ENCODE measurements around the gene KCNIP4. TPM values are rescaled to one million over a fixed set of nuclear protein-coding genes. Genes with fewer than 3 reads are reported as not detected.
"Not testable (repeated sequence)": the region's sequence is repeated elsewhere in the genome, so short reads cannot be mapped to it uniquely, and the experiment has no call there.

Gene KCNIP4
- total RNA-seq, 1 experiment from 2014 or later: not detected

- DNase-seq (ENCODE audit: low spot score): no peak
These were observed 581.7 kb downstream of the KCNIP4 start for GRCh38 chr4:21366840-21367239.

DNA sequence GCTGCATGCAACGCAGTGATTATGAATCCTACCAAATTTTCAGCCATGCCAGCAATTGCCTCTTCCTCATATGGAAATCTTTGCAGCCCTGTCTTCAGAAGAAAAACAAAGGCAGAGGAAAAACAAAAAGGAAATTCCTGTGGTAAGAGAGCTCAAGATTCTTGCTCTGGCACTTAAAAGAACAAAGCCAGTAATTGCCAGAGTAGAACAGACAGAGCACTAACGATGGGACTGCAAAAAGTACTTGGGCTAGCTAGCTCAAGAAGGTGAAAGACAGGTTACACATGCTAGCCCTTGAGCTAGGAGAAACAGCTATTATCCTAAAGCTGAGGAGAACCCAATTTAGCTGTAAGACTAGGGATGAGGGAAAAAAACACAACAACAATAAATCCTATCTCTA, 582.3 kb downstream of the KCNIP4 start:
- DNase-seq (ENCODE audit: low spot score): no peak

DNA sequence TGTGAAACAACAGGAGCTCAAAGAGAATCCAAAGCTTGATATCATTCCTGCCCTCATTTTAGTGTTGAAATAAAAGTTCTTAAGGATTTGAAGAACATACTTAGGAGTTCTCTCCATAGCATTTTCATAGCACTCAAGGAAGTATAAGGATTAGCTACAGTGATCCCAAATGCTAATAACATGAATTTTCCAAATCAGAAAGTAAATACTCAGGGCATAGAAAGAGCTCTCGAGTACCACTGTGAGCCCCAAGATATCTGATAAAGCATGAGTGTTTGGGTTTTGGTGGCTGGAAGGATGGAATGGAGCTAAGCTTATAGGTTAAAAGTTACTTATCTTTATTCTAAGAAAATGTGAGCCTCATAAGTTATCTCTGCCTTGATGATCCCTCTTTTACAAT, 584.9 kb downstream of the KCNIP4 start:
- DNase-seq (ENCODE audit: low spot score): no peak

- DNase-seq (ENCODE audit: low spot score): not testable (repeated sequence)
These were observed 596.2 kb downstream of the KCNIP4 start for GRCh38 chr4:21352354-21352753.

DNA sequence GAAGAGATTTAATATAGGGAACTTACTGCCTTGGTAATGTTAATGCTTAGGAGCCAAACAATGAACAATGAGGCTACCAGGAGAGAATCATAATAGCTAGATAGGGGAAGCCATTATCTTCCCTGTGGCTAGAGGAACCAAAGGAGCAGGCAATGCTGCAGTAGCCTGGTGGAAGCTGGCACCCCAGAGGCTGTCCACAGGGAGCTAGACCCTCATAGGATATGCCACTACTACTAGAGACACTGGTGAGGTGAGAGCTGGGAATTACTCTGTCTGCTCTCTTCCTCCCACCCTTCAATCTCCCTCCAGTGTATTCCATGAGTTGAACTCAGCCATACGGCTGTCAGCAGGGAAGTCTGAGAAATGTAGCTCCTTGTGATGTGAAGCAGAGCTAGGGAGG, 601.4 kb downstream of the KCNIP4 start:
- DNase-seq (ENCODE audit: low spot score): no peak

GRCh38 chr4:21327976-21328700, 620.4 kb downstream of the KCNIP4 start:
- no peak for DNase-seq (ENCODE audit: low spot score)

DNA sequence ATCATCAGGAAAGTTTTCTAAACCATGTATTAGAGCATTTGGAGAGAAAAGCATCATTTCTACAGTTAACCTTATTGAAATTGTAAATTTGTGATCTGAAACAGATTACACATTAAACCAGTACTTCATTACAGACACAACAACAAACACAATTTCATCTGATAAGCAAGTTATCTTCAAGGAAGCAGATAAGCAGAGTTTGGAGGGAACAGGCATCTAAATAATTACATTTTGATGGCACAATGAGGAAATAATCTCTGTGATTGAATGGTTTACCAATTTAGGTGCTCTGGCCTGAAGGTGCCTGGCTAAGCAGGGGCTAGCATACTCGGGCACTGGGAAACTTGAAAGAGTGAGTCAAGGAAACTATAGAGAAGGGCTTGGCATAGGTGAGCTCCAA, 628.5 kb downstream of the KCNIP4 start:
- no peak for DNase-seq (ENCODE audit: low spot score)

DNA sequence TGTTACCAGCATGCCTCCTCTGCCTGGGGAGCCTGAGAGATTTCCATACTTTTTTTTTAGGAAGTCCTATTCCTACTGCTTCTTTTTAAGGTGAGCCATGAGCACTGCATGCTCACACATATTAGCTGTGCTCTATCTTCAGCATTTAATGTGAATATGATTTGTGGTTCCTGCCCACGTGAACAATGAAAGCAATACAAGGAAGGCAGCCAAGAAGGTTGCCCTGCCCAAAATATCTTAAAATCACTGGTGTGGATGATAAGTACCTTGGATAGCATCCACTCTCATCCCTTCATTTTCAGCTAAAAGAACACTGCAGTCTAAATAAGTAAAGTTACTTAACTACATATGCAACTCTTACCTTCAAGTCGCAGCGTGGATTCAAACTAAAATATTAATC, 640.9 kb downstream of the KCNIP4 start:
- no peak for DNase-seq (ENCODE audit: low spot score)

DNA sequence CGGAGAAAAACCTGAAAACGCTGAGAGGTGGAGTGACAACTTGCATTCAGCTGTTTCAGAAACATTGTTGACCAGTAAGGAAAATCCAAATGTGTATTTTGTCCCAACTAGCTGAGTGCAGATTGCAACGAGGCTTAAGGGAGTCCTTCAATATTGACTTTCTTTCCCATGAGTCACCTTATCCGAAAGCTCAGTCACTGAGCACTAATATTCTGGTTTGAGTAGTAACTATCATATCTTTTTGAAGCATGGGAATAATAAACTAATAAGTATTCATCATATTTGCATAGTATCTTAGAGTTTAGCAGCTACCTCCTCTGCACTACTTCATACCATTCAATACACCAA, 644.1 kb downstream of the KCNIP4 start:
- no peak for DNase-seq (ENCODE audit: low spot score)

DNA sequence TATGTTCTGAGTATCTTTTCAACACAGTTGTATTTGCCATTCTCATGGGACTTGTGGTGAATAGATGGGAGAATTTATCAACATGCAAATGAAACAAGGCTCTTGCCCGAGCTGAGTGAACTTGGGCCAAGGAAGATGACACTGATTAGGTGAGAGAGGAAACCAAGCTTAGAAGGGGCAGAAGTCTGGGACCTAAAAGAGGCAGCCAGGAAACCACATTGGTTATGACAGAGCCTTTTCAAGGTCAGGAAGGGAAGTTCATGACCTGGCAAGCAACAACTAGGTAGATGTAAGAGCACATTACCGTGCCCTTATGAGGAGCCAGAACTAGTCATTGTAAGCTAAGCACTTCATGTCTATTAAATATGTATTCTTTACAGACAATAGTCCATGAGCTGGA, 658.0 kb downstream of the KCNIP4 start:
- no peak for DNase-seq (ENCODE audit: low spot score)

GRCh38 chr4:21276046-21276445, 672.5 kb downstream of the KCNIP4 start:
- no peak for DNase-seq (ENCODE audit: low spot score)

GRCh38 chr4:21271439-21272052, 677.0 kb downstream of the KCNIP4 start:
- DNase-seq (ENCODE audit: low spot score): no peak

GRCh38 chr4:21248331-21248730, 700.2 kb downstream of the KCNIP4 start:
- DNase-seq (ENCODE audit: low spot score): no peak

GRCh38 chr4:21242163-21242562, 706.4 kb downstream of the KCNIP4 start:
- DNase-seq (ENCODE audit: low spot score): no peak

DNA sequence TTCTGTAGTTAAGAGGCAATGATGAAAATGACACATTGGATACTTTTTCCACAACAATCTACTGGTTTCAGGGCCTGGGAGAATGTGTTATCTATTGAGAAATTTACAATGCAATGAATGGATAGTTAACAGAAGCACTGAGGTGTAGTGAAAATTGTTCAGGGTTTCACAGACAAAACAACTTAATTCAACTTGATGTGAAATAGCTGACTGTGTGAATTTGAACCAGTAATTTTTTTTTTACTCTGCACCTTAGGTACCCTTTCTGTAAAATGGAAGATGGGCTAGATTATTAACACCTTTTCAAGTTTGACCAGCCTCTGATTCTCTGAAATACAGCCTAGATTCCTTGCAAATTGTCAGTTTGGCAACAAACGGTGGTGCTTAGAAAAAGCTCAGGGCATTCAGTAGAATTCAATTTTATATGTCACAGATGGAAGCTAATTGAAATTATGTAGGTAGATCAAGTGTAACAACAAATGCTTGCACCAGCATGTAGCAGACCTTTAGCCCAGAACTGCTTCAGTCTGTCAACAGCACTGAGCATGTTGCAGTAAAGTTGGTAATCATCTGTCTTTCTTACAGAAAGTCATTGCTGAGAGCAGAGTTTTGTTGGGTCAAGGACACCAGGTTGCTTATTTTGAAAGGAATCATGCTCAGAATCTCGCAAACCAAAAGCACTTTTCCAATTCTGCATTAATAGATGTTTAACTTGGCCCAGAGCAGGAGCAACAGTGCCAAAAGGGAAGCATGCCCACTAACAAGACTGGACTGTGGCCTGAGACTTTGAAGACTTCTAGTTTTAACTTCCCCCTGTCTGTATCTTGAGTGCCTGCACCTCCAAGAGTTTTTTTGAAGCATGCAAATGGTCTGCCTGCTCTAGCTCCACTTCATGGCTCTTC, 721.7 kb downstream of the KCNIP4 start:
- DNase-seq (ENCODE audit: low spot score): no peak

DNA sequence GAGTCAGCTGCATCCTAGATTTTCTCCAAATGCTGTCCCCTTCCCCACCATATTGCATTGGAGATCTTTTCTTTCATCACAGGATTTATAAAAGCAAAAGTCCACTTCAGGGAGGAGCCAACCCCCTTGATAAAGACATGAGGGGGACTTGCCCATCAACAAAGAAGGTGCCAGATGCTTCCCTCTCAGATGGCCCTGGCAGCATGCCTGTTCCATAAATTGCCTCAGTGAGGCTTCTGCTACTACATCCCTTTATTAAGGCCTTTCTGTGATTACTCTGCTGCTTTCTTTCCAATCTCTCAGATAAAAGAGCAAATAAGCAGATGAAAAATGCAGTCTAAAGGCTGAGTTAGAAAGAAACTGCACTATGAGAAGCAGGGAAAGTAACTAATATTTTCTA, 736.7 kb downstream of the KCNIP4 start:
- no peak for DNase-seq (ENCODE audit: low spot score)

GRCh38 chr4:21209860-21210259, 738.7 kb downstream of the KCNIP4 start:
- no peak for DNase-seq (ENCODE audit: low spot score)

DNA sequence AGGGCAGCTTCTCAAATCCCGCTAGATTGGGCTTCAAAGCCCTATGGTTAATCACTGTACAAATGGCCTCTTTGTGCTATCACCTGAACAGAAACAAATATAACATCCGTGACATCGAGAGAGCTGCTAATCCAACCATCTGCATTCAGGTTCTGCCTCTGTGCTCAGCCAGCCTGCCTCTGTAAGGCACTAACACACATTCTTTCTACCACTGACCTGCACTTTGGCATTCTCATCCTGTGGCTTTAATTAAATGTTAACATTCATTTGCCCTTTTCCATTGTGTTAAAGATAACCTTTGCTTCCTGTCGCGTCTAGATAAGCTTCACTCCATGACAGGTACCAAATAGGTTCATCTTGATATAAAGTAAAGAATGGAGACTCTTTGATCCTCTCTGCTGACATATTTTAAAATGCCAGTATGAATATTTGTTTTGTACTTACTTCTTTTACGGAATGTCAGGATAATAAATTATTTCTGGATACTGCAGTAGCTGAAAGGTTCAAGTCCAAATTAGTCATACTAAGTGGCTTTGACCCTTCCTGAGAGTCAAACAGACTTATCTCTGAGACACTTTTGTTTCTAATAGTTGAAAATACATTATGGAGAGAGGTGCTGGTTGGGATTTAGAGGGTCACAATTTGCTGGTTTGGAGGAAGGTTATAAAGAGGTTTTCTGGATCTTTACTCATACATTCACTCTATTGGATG, 742.6 kb downstream of the KCNIP4 start:
- no peak for DNase-seq (ENCODE audit: low spot score)

DNA sequence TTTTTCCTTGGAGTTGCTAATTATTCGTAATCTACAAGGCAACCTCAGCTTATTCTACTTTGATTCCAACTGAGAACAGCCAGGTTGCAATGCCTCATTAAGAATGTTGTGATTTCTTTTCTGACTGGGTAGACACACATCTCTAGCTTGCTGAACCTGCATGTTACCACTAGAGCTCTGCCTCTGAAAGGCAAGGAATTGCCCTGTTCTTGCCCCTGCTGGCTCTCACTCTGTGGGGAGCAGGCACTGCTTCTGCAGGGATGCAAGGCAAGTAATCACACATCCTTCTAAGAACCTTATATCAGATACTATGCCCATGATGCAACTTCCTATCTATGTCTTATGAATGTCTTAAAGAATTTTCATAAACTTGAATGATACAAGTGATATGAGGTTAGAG, 745.2 kb downstream of the KCNIP4 start:
- no peak for DNase-seq (ENCODE audit: low spot score)

GRCh38 chr4:21202959-21203358, 745.6 kb downstream of the KCNIP4 start:
- no peak for DNase-seq (ENCODE audit: low spot score)

DNA sequence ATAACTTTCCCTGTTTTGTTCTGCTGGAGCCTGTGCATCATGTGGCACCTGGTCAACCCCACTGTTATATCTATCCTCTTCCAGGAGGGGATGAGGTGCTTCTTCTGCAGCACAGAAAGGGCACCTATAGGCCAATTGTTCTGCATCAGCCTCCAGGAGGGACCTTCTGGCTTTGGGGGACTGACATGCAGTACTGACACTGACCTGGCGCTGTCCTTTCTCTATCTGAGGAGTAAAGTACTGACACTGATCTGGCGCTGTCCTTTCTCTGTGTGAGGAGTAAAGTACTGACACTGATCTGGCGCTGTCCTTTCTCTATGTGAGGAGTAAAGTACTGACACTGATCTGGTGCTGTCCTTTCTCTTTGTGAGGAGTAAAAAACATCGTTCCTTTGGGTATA, 749.9 kb downstream of the KCNIP4 start:
- DNase-seq (ENCODE audit: low spot score): no peak

DNA sequence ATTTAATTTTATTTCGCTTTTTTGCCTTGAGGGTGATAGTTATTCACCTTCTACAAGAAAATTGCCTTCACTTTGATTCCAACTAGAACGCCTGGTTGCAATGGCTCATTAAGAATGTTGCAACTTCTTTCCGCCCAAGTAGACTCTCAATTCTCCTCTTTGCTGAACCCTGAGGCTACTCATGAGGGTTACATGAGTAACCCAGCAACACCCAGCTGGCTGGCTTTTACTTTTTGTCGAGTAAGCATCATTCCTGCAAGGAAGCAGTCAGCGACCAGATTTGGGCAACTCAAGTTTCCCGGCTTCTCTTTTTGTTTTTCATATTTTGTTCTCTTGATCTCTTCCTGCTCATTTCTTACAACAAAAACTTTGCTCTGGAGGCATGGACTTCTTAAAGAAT, 752.9 kb downstream of the KCNIP4 start:
- no peak for DNase-seq (ENCODE audit: low spot score)
